GM18508 (cell line): Measurements from ENCODE around the gene FAM3A.
"Not testable (repeated sequence)": the region's sequence is repeated elsewhere in the genome, so short reads cannot be mapped to it uniquely, and the experiment has no call there.

Source experiments
- ATAC-seq: cut with Tn5 transposase; IDR thresholded peaks from one replicate; pipeline ENCODE4 v1.9.1; 2021; ENCODE audit warnings: moderate number of reproducible peaks; ENCODE audit not compliant: insufficient read depth, unreplicated experiment

Gene FAM3A

GRCh38 chrX:154506483-154507332 is 9.3 kb downstream of the FAM3A start:
- ATAC-seq, result no peak

GRCh38 chrX:154505734-154506133 is 10.3 kb downstream of the FAM3A start:
- no peak for ATAC-seq

GRCh38 chrX:154502989-154503388 is 13.0 kb downstream of the FAM3A start:
- no peak for ATAC-seq

- ATAC-seq, result no peak
Observed at GRCh38 chrX:154502098-154502497, 13.9 kb downstream of the FAM3A start.

- not testable (repeated sequence) for ATAC-seq
Observed at GRCh38 chrX:154501423-154501822, 14.6 kb downstream of the FAM3A start.

- ATAC-seq, result not testable (repeated sequence)
Observed at GRCh38 chrX:154496591-154497137, 19.4 kb downstream of the FAM3A start.

GRCh38 chrX:154495472-154495922 is 20.5 kb downstream of the FAM3A start:
- ATAC-seq, result no peak

GRCh38 chrX:154494715-154495114 is 21.3 kb downstream of the FAM3A start:
- ATAC-seq, result no peak

GRCh38 chrX:154490414-154491083 is 25.5 kb downstream of the FAM3A start, which contains the start of gene SLC10A3:
Gene SLC10A3, minus strand, starts transcription at chrX:154490629. Its CDS starts 1,689 bp downstream, at chrX:154488940.
- ATAC-seq, result no peak

GRCh38 chrX:154490021-154490413 is 26.0 kb downstream of the FAM3A start:
- ATAC-seq, result no peak

- no peak for ATAC-seq
Observed at GRCh38 chrX:154489182-154489581, 26.9 kb downstream of the FAM3A start.

GRCh38 chrX:154488336-154489075 is 27.5 kb downstream of the FAM3A start:
- ATAC-seq, result no peak

- ATAC-seq, result no peak
Observed at GRCh38 chrX:154487518-154488290, 28.3 kb downstream of the FAM3A start.

- ATAC-seq, result no peak
Observed at GRCh38 chrX:154486396-154487207, 29.4 kb downstream of the FAM3A start, which contains the start of gene UBL4A. Gene UBL4A, minus strand, starts transcription at chrX:154486615. Its CDS starts 31 bp downstream, at chrX:154486584.

GRCh38 chrX:154486052-154486395 is 30.0 kb downstream of the FAM3A start:
- no peak for ATAC-seq

- ATAC-seq, result no peak
Observed at GRCh38 chrX:154485150-154486051, 30.6 kb downstream of the FAM3A start.

GRCh38 chrX:154484255-154485149 is 31.5 kb downstream of the FAM3A start:
- ATAC-seq, result no peak
